Brain microvascular endothelial cell (primary cell): ENCODE results near the gene JADE3.
A peak's percentile ranks its signal among the peaks of the same experiment; 100 is the strongest.

ENCODE experiments used
- DNase-seq: peaks from one replicate; pipeline ENCODE4 v3.0.0-alpha.2; 2020
- H3K27ac ChIP-seq: fragments of 250-450 bp; sonication (Bioruptor Pico); 2 replicates; pipeline ENCODE4 v1.5.1; 2020; ENCODE audit warnings: mild to moderate bottlenecking, moderate library complexity
- H3K27me3 ChIP-seq: fragments of 250-450 bp; sonication (Bioruptor Pico); replicated peaks from 2 replicates; pipeline ENCODE4 v1.5.1; 2020; ENCODE audit warnings: mild to moderate bottlenecking
- H3K36me3 ChIP-seq: fragments of 250-450 bp; sonication (Bioruptor Pico); replicated peaks from 2 replicates; pipeline ENCODE4 v1.5.1; 2020; ENCODE audit warnings: mild to moderate bottlenecking
- H3K4me3 ChIP-seq: 2 replicates; pipeline ENCODE4 v1.5.1; 2011; ENCODE audit warnings: low read depth, mild to moderate bottlenecking, control low read depth, low read length, moderate library complexity
- CTCF ChIP-seq: IDR thresholded peaks from 2 replicates; pipeline ENCODE4 v1.5.1; 2011; ENCODE audit warnings: low read depth, mild to moderate bottlenecking, moderate library complexity, low read length, control low read depth, inconsistent platforms; ENCODE audit errors: missing control alignments
- in situ Hi-C: cut with HindIII; loops from 2 replicates; pipeline ENCODE4 v1.10.0; 2017; ENCODE audit warnings: low sequenced_read_pairs, low pct_ligation_motif_present

JADE3 gene

DNA sequence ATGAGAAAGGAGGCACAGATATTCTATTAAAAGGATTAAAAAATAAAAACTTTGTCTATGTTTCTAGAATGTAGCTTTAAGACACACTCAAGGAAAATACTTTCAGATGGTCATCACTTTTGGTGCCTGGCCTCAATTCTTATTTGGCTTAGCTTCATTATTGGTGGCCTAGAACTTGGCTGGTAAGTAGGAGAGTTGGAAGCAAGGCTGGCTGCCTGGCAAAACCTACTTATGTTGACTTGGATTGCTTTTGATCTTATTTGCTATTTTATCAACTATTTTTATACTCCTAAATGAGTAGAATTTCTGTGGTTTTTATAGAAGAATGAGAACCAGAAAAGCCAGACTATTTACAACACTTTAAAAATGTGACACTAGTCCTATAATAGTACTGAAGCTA lies 35.3 kb upstream of the JADE3 start:
- no peaks in the 10 kb centered on the region for H3K27me3 ChIP-seq
- no peak overlapping the region for H3K27ac ChIP-seq
- no peak for DNase-seq
- peaks cover 2% of the 10 kb centered on the region for H3K36me3 ChIP-seq
- H3K4me3 ChIP-seq = no peak overlapping the region
- no peak for TF ChIP-seq CTCF
- in situ Hi-C loops = no loop called here

DNA sequence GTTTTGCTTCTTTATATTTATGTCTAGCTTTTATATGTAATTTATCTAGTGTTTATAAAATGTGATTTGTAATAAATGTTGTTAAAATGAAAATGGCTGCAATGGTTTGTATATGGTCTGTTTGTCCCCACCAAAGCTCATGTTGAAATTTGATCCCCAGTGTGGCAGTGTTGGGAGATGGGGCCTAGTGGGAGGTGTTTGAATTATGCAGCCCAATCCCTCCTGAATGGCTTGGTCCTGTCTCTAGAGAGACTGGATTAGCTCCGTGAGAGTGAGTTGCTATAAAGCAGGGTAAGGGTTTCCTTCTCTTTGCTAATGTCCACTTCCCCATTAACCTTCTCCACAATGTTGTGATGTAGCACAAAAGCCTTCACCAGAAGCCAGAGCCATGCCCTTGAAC lies 30.0 kb upstream of the JADE3 start:
- H3K27me3 ChIP-seq = no peaks in the 10 kb centered on the region
- in situ Hi-C loops = no loop called here
- no peak for DNase-seq
- no peak overlapping the region for H3K4me3 ChIP-seq
- peaks cover 2% of the 10 kb centered on the region for H3K36me3 ChIP-seq
- no peak for TF ChIP-seq CTCF
- H3K27ac ChIP-seq = no peak overlapping the region

GRCh38 chrX:46884799-46885198 lies 27.4 kb upstream of the JADE3 start:
- no peaks in the 10 kb centered on the region for H3K27me3 ChIP-seq
- H3K36me3 ChIP-seq = peaks cover 2% of the 10 kb centered on the region
- DNase-seq = no peak
- no peak overlapping the region for H3K4me3 ChIP-seq
- no peak for TF ChIP-seq CTCF
- in situ Hi-C loops = no loop called here
- no peak overlapping the region for H3K27ac ChIP-seq

DNA sequence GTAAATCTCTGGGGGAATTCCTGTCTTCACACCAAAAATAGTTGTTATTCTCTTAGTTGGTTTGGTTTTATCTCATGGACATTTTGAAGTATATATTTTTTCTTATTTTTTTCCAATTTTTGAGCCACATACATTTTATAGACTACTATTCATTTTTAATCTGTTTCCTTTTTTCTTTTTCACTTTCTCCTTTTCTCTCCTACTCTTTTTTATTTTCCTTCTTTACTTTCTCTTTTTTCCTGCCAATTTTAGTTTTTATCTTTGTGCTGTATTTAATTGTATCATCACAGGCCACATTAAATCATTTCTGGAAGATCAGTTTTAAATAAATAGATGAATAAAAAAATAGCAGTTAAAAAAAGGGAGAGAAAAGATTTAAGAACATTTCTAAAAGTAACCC lies 14.0 kb upstream of the JADE3 start:
- no peak for DNase-seq
- H3K27me3 ChIP-seq = no peaks in the 10 kb centered on the region
- TF ChIP-seq CTCF = no peak
- H3K4me3 ChIP-seq = no peak overlapping the region
- H3K36me3 ChIP-seq = no peaks in the 10 kb centered on the region
- no peak overlapping the region for H3K27ac ChIP-seq
- in situ Hi-C loops = no loop called here

- Histone ChIP-seq H3K36me3 (no peaks in the 10 kb centered on the region), H3K27ac (no peak overlapping the region), H3K4me3 (peak overlapping the region; percentile 63), H3K27me3 (no peaks in the 10 kb centered on the region)
- DNase-seq = peak; percentile 58
- TF ChIP-seq CTCF = peak; percentile 75
- in situ Hi-C loops = no loop called here
Observed at GRCh38 chrX:46903458-46904242, 8.6 kb upstream of the JADE3 start.

DNA sequence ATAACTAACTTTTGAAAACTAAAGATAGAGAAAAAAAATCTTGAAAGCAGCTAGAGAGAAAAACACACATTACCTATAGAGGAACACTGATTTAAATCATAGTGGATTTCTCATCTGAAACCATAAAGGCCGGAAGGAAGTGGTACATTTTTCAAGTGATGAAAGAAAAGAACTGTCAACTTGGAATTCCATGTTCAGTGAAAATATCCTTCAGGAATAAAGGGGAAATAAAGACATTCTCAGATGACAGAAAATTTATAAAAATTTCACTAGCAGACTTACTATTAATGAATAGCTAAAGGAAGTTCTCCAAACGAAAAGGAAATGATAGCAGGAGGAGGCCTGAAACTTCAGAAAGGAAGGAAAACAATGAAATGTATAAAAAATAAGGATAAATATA lies 7.6 kb upstream of the JADE3 start:
- H3K36me3 ChIP-seq = no peaks in the 10 kb centered on the region
- in situ Hi-C loops = no loop called here
- no peak overlapping the region for H3K4me3 ChIP-seq
- no peak for DNase-seq
- TF ChIP-seq CTCF = no peak
- no peak overlapping the region for H3K27ac ChIP-seq
- H3K27me3 ChIP-seq = no peaks in the 10 kb centered on the region
